A673 (cell line): ENCODE data around the gene ASH1L. TPM values are rescaled to one million over a fixed set of nuclear protein-coding genes. Genes with fewer than 3 reads are reported as not detected.
"Not testable (repeated sequence)": the region's sequence is repeated elsewhere in the genome, so short reads cannot be mapped to it uniquely, and the experiment has no call there.

Experiments used
- BruUV-seq: library from RNA; stranded (reverse); fragments of 400-500 nt; replicated peaks from 2 replicates; lab custom pipeline; 2021; lab: Mats Ljungman, UMichigan
- CTCF ChIA-PET: fragments of 300-600 bp; sonication (Branson Sonifier 250); formaldehyde crosslinking; loops from one replicate; lab custom pipeline; 2022; ENCODE audit warnings: antibody characterized with exemption; lab: Charles Lee
- POLR2A ChIA-PET: fragments of 300-600 bp; sonication (Branson Sonifier 250); formaldehyde crosslinking; loops from one replicate; lab custom pipeline; 2022; ENCODE audit warnings: antibody characterized with exemption; ENCODE audit not compliant: low non-redundant PET; lab: Charles Lee
- DNase-seq: peaks from one replicate; pipeline ENCODE4 v3.0.0-alpha.2; 2015; ENCODE audit warnings: low spot score
- H3K27ac ChIP-seq: fragments of 200-600 bp; sonication (generic); 2 replicates; pipeline ENCODE4 v1.5.1; 2016; ENCODE audit warnings: mixed run types, low read depth, mild to moderate bottlenecking, mixed read lengths, antibody characterized with exemption, low read length; ENCODE audit not compliant: poor library complexity, severe bottlenecking
- H3K27me3 ChIP-seq: fragments of 200-600 bp; sonication (generic); replicated peaks from 2 replicates; pipeline ENCODE4 v1.6.1; 2017; ENCODE audit warnings: mixed run types, low read depth, mild to moderate bottlenecking, mixed read lengths, antibody characterized with exemption, low read length; ENCODE audit not compliant: insufficient read depth, poor library complexity
- H3K36me3 ChIP-seq: fragments of 200-600 bp; sonication (generic); 2 replicates; pipeline ENCODE4 v1.6.1; 2016; ENCODE audit warnings: mixed run types, mild to moderate bottlenecking, mixed read lengths, antibody characterized with exemption, low read length; ENCODE audit not compliant: insufficient read depth, poor library complexity, severe bottlenecking
- H3K4me1 ChIP-seq: fragments of 200-600 bp; sonication (generic); 2 replicates; pipeline ENCODE4 v1.6.1; 2017; ENCODE audit warnings: mixed run types, mild to moderate bottlenecking, mixed read lengths, antibody characterized with exemption, low read length; ENCODE audit not compliant: insufficient read depth, poor library complexity, severe bottlenecking
- H3K4me3 ChIP-seq: fragments of 200-600 bp; sonication (generic); 2 replicates; pipeline ENCODE4 v1.5.1; 2016; ENCODE audit warnings: low read depth, mixed run types, mild to moderate bottlenecking, mixed read lengths, low read length; ENCODE audit not compliant: poor library complexity, severe bottlenecking
- H3K9me3 ChIP-seq: fragments of 200-600 bp; sonication (generic); 2 replicates; pipeline ENCODE4 v1.6.1; 2016; ENCODE audit warnings: mixed run types, low read depth, mild to moderate bottlenecking, mixed read lengths, antibody characterized with exemption, low read length; ENCODE audit not compliant: poor library complexity, severe bottlenecking
- CTCF ChIP-seq: fragments of 300-800, 200-600 bp; sonication (generic); conservative IDR thresholded peaks from 2 replicates; pipeline ENCODE4 v1.5.1; 2017; ENCODE audit warnings: low read depth, mild to moderate bottlenecking, antibody characterized with exemption, low read length, moderate library complexity, mixed read lengths
- EZH2 ChIP-seq: fragments of 200-600 bp; sonication (generic); IDR thresholded peaks from 2 replicates; pipeline ENCODE4 v1.6.1; 2017; ENCODE audit warnings: borderline replicate concordance, low read depth, mild to moderate bottlenecking, mixed read lengths, antibody characterized with exemption, low read length; ENCODE audit not compliant: poor library complexity, severe bottlenecking
- intact Hi-C: fragments of 100-400 bp; cut with micrococcal nuclease; formaldehyde crosslinking; loops from one replicate; pipeline ENCODE4 v1.10.0; 2022; ENCODE audit not compliant: unreplicated experiment
- total RNA-seq: library from RNA; stranded (reverse); gene quantifications from 2 replicates; pipeline ENCODE4 v1.2.3, GENCODE V29; 2021

Gene ASH1L
- total RNA-seq, 1 experiment from 2014 or later: 49.6 TPM

- no TSS peak for BruUV-seq
- no peak for DNase-seq
- H3K27me3 ChIP-seq: no peaks in the 10 kb centered on the region
- ChIA-PET POLR2A (no interaction called here), CTCF (no interaction called here)
- TF ChIP-seq CTCF: no peak
- no peak for TF ChIP-seq EZH2
- intact Hi-C loops: no loop called here
- H3K4me3 ChIP-seq: no peak overlapping the region
- no peak overlapping the region for H3K27ac ChIP-seq
- no peaks in the 10 kb centered on the region for H3K4me1 ChIP-seq
- H3K9me3 ChIP-seq: no peaks in the 10 kb centered on the region
- no peaks in the 10 kb centered on the region for H3K36me3 ChIP-seq
Measured at GRCh38 chr1:155420788-155421187, 141.8 kb downstream of the ASH1L start.

- H3K36me3 ChIP-seq, H3K4me3 ChIP-seq, intact Hi-C loops, DNase-seq, H3K9me3 ChIP-seq, CTCF ChIA-PET, BruUV-seq, H3K27me3 ChIP-seq, H3K27ac ChIP-seq, POLR2A ChIA-PET, H3K4me1 ChIP-seq: not testable (repeated sequence)
Measured at GRCh38 chr1:155411840-155412239, 150.8 kb downstream of the ASH1L start.

GRCh38 chr1:155410931-155411330 lies 151.7 kb downstream of the ASH1L start:
- POLR2A ChIA-PET: no interaction called here
- intact Hi-C loops: no loop called here
- no peaks in the 10 kb centered on the region for H3K9me3 ChIP-seq

More at GRCh38 chr1:155410931-155411330, 151.7 kb downstream of the ASH1L start:
- no peak overlapping the region for H3K4me3 ChIP-seq
- H3K27ac ChIP-seq: no peak overlapping the region
- CTCF ChIA-PET: no interaction called here
- no peak for DNase-seq
- H3K4me1 ChIP-seq: no peaks in the 10 kb centered on the region
- no TSS peak for BruUV-seq
- TF ChIP-seq EZH2 (no peak), CTCF (no peak)
- no peaks in the 10 kb centered on the region for H3K36me3 ChIP-seq
- no peaks in the 10 kb centered on the region for H3K27me3 ChIP-seq
